GM21723 (cell line): ENCODE data around the gene VEGFA.

Experiments used
- ATAC-seq: cut with Tn5 transposase; IDR thresholded peaks from one replicate; pipeline ENCODE4 v1.9.1; 2021; ENCODE audit warnings: mild to moderate bottlenecking, moderate library complexity; ENCODE audit not compliant: unreplicated experiment

Gene VEGFA

GRCh38 chr6:43819958-43820357, 49.9 kb downstream of the VEGFA start:
- no peak for ATAC-seq

- ATAC-seq, result no peak
Observed at GRCh38 chr6:43820486-43820885, 50.5 kb downstream of the VEGFA start.

GRCh38 chr6:43821101-43821886, 51.3 kb downstream of the VEGFA start:
- no peak for ATAC-seq

GRCh38 chr6:43823390-43823789, 53.4 kb downstream of the VEGFA start:
- ATAC-seq, result no peak

DNA sequence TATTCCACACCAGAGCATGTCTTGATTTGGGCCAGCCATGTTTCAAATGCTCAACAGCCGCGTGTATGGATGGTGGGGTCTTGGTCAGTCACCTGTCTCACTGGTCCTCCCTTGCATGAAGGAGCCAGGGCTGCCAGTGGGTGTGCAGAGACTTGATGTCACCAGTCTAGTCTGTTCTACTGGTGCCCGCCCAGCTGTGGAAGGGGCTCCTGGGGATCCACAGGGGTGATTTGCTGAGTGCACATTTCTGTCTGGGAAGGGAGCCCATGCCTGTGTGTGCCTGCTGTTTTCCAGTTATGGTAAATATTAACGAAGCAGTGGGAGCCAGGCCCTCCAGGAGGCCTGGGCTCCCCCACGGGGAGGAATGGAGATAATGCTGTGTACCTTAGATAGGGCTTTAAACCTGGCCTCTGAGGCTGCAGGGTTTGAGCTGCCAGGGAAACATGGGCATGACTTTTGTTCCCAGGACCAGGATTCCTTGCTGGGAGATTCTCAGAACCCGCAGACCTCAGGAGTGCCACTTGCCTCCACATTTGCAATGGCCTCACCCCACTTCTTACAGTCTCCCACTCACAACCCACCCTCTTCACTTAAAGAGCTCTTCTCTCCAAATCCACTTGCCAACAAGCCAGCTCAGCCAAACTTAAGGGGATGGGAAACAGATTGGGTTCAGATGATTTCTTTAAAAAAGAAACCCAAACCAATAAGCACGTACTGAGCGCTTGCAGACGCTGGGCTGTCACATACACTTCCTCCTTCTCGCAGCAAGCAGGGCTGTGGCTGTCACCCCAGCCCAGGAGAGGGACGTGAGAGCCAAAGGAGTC, 54.1 kb downstream of the VEGFA start:
- no peak for ATAC-seq

DNA sequence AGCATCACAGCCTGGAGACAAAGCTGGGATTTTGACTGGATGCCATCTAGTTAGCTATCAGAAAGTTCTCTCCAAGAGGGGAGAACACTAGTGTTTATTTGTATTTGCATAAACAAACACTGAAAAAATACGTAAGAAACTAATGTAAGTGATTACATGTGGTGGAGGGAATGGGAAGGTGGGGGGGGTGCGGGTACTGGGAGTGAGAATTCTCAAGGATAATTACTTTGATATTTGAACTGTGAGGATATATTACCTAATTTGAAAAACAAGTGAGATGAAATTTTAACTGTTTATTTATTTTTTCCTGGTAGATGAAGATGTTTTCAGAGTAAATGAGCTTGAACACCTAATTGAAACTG, 54.7 kb downstream of the VEGFA start:
- no peak for ATAC-seq

- ATAC-seq, result no peak
Observed at GRCh38 chr6:43825187-43826115, 55.4 kb downstream of the VEGFA start.

DNA sequence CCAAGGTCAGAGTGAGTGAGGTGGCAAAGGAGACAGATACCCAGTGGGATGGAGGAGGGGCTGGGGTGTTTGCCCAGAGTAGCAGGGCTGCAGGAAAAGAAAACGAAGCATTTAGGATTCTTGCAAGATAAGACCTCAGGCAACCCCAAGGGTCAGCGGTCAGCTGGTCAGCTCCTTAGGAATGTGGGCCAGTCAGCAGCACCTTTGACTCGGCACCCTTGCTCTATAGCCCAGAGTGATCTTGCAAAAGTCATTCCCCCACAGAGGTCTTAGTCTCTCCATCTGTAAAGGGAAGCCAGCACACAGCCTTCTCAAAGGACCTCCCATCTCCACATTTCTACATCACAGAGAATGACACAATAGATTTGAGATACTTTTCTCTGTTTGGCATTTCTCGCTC, 56.7 kb downstream of the VEGFA start:
- ATAC-seq, result no peak

DNA sequence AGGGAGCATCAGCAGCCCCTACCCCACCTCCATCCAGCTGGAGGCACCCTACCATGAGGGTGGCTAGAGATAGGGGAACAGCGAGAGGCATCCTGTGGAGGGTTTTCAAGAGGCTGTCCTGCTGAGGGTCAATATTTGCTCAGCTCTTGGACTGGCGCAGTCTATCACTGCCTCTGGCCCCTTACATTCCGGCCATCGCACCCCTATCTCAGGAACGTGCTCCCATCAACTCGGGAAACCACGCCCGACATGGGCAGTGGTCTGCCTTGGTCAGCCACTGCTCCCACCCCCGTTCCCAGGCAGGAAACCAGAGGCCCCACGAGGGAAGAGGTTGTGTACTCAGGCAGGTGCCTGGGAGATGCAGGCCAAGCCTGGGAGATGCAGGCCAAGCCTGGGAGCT, 57.9 kb downstream of the VEGFA start:
- ATAC-seq, result no peak

DNA sequence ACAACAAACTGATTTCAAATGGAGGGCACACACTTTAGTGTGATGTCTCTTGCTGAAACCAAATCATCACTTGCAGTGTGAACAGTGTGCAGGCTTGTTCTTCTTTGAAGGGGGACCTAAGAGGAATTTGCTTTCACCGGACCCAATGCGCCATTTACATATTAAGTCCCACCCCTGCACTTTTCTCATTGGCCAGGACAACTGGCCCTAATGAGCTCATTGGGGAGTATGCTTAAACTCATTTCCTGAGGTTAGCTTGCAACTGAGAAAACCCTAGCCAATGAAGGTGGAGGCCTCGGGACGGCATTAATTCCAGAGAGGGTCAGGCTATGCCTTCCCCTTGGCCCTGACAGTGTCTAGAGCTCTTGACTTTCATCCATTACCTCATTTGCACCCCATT, 58.7 kb downstream of the VEGFA start:
- no peak for ATAC-seq

- ATAC-seq, result no peak
Observed at GRCh38 chr6:43829470-43829869, 59.5 kb downstream of the VEGFA start.

- no peak for ATAC-seq
Observed at GRCh38 chr6:43830775-43831174, 60.8 kb downstream of the VEGFA start.

DNA sequence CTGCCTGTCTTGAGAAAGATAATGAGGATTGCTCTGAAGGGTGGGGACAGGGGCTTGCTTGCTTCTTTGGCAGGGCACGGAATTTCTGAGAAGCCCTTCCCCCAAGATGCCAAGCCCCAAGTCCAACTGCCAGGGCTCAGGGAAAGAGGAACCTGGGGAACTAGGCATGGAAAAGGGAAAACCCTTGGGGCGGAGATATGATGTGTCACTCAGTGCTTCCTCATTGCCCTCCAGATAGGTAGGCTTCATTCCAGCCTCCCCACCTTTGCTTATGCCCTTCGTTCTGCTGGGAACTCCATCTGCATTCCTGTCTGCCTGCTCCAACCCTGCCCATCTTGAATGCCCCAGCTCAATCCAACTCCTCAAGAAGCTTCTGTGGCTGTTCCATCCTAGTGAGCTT, 61.2 kb downstream of the VEGFA start:
- no peak for ATAC-seq

GRCh38 chr6:43833223-43833995, 63.4 kb downstream of the VEGFA start:
- no peak for ATAC-seq

- ATAC-seq, result no peak
Observed at GRCh38 chr6:43833996-43834390, 64.0 kb downstream of the VEGFA start.

GRCh38 chr6:43834528-43835155, 64.6 kb downstream of the VEGFA start:
- no peak for ATAC-seq

DNA sequence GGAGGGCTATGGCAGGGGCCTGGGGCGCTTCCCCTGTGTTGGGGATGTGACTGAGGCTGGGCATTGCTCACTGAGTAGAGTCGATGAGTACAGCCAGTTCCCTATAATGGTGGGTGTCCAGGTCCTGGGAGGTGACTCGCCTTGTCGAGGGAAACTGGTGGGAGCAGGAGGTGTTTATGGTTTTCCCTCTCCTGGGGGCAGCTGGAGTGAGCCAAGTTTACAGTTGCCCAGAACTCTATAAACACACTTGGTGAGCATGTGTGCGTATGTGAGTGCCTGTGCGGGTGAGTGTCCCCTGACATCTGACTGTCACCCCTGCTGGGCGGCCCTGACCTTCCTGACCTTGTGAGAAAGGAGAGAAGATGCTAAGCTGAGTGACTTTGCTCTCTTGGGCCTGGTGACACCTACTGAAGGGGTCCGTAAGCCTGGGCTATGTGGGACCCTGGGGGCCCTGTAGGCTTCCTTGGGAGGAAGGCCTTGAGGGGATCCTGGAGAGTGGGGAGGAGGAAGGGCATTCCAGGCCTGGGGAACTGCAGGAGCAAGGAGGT, 65.9 kb downstream of the VEGFA start:
- no peak for ATAC-seq
